Left renal cortex interstitium (tissue), 4 donors: ENCODE measurements around the gene SMC5. TPM values are rescaled to one million over a fixed set of nuclear protein-coding genes. Genes with fewer than 3 reads are reported as not detected.
"Not testable (repeated sequence)": the region's sequence is repeated elsewhere in the genome, so short reads cannot be mapped to it uniquely, and the experiment has no call there.

Experiments
- DNase-seq, 4 donors: peaks; one replicate each; pipeline ENCODE4 v3.0.0-alpha.2; 2013; ENCODE audit warnings: low read depth in 4 of 4, low spot score in 2 of 4, missing footprints in 1 of 4
- polyA plus RNA-seq, 4 donors: library from polyadenylated mRNA; unstranded; fragments of 120-200 nt; gene quantifications; one replicate each; pipeline ENCODE4 v1.2.1, GENCODE V29; 2013; ENCODE audit not compliant: insufficient read length in 4 of 4

Gene SMC5
- polyA plus RNA-seq, 4 donors: 32.5 to 67.5 (median 50.0) TPM

GRCh38 chr9:70352802-70353201 is 94.0 kb downstream of the SMC5 start:
- DNase-seq: no peak

- no peak for DNase-seq
Measured at GRCh38 chr9:70355801-70356200, 97.0 kb downstream of the SMC5 start.

GRCh38 chr9:70362952-70363351 is 104.2 kb downstream of the SMC5 start:
- DNase-seq: no peak

- no peak for DNase-seq
Measured at GRCh38 chr9:70363760-70364159, 105.0 kb downstream of the SMC5 start.

GRCh38 chr9:70367305-70367930 is 108.6 kb downstream of the SMC5 start:
- no peak for DNase-seq

GRCh38 chr9:70374962-70375618 is 116.3 kb downstream of the SMC5 start:
- no peak for DNase-seq

- no peak for DNase-seq
Measured at GRCh38 chr9:70382046-70382708, 123.4 kb downstream of the SMC5 start.

- no peak for DNase-seq
Measured at GRCh38 chr9:70382709-70383605, 124.2 kb downstream of the SMC5 start.

GRCh38 chr9:70385426-70385825 is 126.6 kb downstream of the SMC5 start:
- DNase-seq: no peak

GRCh38 chr9:70387663-70388062 is 128.9 kb downstream of the SMC5 start:
- DNase-seq: no peak

GRCh38 chr9:70389188-70389587 is 130.4 kb downstream of the SMC5 start:
- DNase-seq: no peak

GRCh38 chr9:70389621-70390266 is 131.0 kb downstream of the SMC5 start:
- DNase-seq: no peak

- DNase-seq: no peak
Measured at GRCh38 chr9:70390933-70391341, 132.2 kb downstream of the SMC5 start.

- no peak for DNase-seq
Measured at GRCh38 chr9:70392189-70392588, 133.4 kb downstream of the SMC5 start.

GRCh38 chr9:70392850-70393249 is 134.1 kb downstream of the SMC5 start:
- no peak for DNase-seq

GRCh38 chr9:70395652-70396051 is 136.9 kb downstream of the SMC5 start:
- no peak for DNase-seq

GRCh38 chr9:70398145-70398556 is 139.4 kb downstream of the SMC5 start:
- DNase-seq: no peak

- no peak for DNase-seq
Measured at GRCh38 chr9:70399141-70399540, 140.4 kb downstream of the SMC5 start.

GRCh38 chr9:70400107-70400892 is 141.5 kb downstream of the SMC5 start:
- DNase-seq: no peak

- DNase-seq: not testable (repeated sequence)
Measured at GRCh38 chr9:70401241-70401640, 142.5 kb downstream of the SMC5 start.
